Ishikawa (cell line): ENCODE measurements around the gene MEG3.

Experiments used
- CEBPB ChIP-seq: IDR thresholded peaks from 2 replicates; pipeline ENCODE4 v1.6.1; 2012
- CREB1 ChIP-seq: IDR thresholded peaks from 2 replicates; pipeline ENCODE4 v1.6.1; 2012; ENCODE audit warnings: low read depth
- EGR1 ChIP-seq: IDR thresholded peaks from 2 replicates; pipeline ENCODE4 v1.6.1; 2012
- EP300 ChIP-seq: IDR thresholded peaks from 2 replicates; pipeline ENCODE4 v1.6.1; 2012; ENCODE audit warnings: borderline replicate concordance
- FOXM1 ChIP-seq: IDR thresholded peaks from 2 replicates; pipeline ENCODE4 v1.6.1; 2012; ENCODE audit warnings: low read depth, borderline replicate concordance
- NFIC ChIP-seq: IDR thresholded peaks from 2 replicates; pipeline ENCODE4 v1.6.1; 2012
- RAD21 ChIP-seq: IDR thresholded peaks from 2 replicates; pipeline ENCODE4 v1.6.1; 2012; ENCODE audit warnings: low read depth
- TAF1 ChIP-seq: IDR thresholded peaks from 2 replicates; pipeline ENCODE4 v1.6.1; 2012; ENCODE audit warnings: low read depth, mild to moderate bottlenecking
- TCF12 ChIP-seq: IDR thresholded peaks from 2 replicates; pipeline ENCODE4 v1.6.1; 2012; ENCODE audit warnings: low read depth
- TEAD4 ChIP-seq: IDR thresholded peaks from 2 replicates; pipeline ENCODE4 v1.6.1; 2012
- YY1 ChIP-seq: IDR thresholded peaks from 2 replicates; pipeline ENCODE4 v1.6.1; 2012; ENCODE audit warnings: low read depth
- ZBTB7A ChIP-seq: IDR thresholded peaks from 2 replicates; pipeline ENCODE4 v1.6.1; 2012; ENCODE audit warnings: low read depth
- TF ChIP-seq, protein P1 (sequence below): IDR thresholded peaks from 2 replicates; pipeline ENCODE4 v1.6.1; 2012
- TF ChIP-seq, protein P2 (sequence below): IDR thresholded peaks from 2 replicates; pipeline ENCODE4 v1.6.1; 2012; ENCODE audit warnings: low read depth, mild to moderate bottlenecking
- TF ChIP-seq, protein P3 (sequence below): IDR thresholded peaks from 2 replicates; pipeline ENCODE4 v1.6.1; 2012

The MEG3 gene

DNA sequence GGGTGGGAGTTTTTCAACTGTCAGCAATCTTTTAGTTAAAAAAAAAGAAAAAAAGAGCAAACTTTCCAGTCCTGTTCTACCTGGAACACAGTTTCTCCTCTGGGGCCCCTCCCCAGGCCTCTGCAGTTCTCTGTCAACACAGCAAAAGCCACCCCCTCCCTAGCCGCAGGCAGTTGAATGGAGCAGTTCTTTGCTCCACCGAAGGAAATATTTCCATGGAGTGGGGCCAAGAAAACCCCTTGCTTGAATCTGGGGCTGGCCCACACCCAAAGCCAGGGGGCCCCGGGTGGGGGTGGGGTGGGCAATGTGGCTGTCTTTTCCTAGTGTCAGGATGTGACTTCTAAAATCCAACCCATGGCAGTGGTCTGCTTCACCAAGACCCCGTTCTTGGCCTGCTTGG, 5.0 kb upstream of the MEG3 start:
- TF ChIP-seq TAF1: no peak
- no peak for TF ChIP-seq YY1
- no peak for TF ChIP-seq RAD21
- no peak for TF ChIP-seq FOXM1

DNA sequence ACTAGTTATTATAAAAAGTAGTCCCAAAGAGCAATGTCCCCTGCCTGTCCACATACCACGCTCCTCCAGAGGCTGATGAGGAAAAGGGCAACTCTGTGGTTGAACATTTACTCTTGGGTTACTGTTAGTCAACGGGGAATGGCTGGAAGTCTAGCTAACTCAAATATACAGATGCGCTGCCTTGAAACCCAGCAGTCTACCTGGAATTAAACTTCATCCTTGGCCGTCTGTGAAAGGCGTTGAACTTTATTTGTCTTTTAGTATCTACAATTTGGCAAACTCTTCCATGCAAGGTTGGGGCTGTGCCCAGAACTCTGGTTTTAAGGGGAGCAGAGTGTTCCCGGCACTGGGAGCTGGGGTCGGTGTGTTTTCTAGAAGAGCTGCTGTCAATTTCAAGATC, 3.9 kb upstream of the MEG3 start:
- TF ChIP-seq, protein P1, sequence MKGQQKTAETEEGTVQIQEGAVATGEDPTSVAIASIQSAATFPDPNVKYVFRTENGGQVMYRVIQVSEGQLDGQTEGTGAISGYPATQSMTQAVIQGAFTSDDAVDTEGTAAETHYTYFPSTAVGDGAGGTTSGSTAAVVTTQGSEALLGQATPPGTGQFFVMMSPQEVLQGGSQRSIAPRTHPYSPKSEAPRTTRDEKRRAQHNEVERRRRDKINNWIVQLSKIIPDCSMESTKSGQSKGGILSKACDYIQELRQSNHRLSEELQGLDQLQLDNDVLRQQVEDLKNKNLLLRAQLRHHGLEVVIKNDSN: no peak
- TF ChIP-seq, protein P2, sequence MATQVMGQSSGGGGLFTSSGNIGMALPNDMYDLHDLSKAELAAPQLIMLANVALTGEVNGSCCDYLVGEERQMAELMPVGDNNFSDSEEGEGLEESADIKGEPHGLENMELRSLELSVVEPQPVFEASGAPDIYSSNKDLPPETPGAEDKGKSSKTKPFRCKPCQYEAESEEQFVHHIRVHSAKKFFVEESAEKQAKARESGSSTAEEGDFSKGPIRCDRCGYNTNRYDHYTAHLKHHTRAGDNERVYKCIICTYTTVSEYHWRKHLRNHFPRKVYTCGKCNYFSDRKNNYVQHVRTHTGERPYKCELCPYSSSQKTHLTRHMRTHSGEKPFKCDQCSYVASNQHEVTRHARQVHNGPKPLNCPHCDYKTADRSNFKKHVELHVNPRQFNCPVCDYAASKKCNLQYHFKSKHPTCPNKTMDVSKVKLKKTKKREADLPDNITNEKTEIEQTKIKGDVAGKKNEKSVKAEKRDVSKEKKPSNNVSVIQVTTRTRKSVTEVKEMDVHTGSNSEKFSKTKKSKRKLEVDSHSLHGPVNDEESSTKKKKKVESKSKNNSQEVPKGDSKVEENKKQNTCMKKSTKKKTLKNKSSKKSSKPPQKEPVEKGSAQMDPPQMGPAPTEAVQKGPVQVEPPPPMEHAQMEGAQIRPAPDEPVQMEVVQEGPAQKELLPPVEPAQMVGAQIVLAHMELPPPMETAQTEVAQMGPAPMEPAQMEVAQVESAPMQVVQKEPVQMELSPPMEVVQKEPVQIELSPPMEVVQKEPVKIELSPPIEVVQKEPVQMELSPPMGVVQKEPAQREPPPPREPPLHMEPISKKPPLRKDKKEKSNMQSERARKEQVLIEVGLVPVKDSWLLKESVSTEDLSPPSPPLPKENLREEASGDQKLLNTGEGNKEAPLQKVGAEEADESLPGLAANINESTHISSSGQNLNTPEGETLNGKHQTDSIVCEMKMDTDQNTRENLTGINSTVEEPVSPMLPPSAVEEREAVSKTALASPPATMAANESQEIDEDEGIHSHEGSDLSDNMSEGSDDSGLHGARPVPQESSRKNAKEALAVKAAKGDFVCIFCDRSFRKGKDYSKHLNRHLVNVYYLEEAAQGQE: no peak
- no peak for TF ChIP-seq TEAD4
- TF ChIP-seq FOXM1: no peak
- no peak for TF ChIP-seq YY1
- TF ChIP-seq ZBTB7A: no peak
- TF ChIP-seq EGR1: no peak
- TF ChIP-seq NFIC: no peak
- TF ChIP-seq TAF1: no peak
- TF ChIP-seq EP300: no peak
- TF ChIP-seq RAD21: no peak
- TF ChIP-seq, protein P3, sequence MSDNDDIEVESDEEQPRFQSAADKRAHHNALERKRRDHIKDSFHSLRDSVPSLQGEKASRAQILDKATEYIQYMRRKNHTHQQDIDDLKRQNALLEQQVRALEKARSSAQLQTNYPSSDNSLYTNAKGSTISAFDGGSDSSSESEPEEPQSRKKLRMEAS: no peak
- no peak for TF ChIP-seq TCF12
- TF ChIP-seq CREB1: no peak
- TF ChIP-seq CEBPB: no peak

DNA sequence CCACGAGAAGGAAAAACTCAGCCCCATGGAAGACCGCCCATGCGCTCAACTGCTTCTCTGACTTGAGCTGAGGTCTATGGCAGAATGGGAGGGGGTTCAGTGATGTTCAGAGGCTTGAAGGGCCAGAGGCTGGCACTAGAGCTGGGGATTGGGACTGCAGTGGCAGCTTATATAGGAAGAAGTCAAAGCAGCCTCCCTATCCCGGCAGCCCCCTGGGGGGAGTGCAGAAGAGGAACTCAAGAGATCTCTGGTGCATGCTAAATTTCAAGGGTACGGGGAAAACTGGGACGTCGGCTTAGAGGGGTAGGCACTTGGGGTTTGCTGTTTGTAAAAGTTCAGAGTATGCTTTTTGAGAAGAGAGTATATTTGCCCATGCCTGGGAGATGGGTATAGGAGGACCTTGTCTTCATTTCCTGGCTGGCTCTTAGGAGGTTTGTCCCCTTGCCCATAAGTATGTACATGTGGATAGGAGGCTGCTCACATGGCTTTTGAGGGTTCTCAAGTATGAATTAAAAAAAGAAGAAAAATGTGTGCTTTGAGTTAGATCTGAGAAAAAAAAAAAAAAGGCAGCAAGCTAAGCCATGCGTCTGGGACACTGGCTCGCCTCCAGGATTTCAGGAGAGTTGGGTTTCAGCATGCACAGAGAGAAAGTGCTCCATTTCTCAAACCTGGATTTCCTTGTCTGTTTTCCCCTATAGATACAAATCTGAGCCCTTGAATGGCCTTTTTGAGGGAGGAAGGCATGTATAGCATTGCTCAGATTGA, 3.2 kb upstream of the MEG3 start:
- TF ChIP-seq YY1 (no peak), RAD21 (no peak), ZBTB7A (no peak), NFIC (no peak), CEBPB (no peak), CREB1 (no peak), TCF12 (no peak), FOXM1 (no peak), TEAD4 (no peak)
- TF ChIP-seq, protein P3: no peak

DNA sequence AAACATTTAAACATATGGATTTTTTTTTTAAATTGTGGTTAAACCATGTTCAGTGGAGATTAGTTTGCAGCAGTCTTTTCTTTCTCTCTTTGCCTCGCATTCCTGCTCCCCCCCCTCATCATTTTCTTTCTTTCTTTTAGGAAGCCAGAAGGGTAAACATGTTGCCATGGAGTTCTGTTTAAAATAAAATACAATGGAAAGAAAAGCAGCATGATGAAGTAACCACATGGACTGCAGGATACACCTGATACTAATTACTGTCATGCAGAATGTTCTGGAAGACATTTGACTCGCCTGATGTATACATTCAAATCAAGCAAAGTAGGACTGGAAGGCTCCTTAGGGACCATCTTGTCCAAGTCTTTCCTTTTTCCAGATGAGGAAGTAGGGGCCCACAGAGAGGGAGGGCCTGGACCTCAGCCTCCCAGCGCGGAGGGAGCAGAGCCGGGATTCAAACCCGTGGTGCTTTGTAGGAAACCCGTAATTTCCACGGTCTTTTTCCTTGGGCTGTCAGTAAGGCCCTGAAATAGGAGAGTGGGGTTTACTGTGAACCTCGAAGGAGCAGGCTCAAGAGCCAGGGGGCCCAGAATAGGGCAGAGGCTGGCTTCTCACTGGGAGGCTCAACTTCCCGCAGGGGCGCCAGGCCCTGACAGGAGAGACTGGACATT, 2.4 kb upstream of the MEG3 start:
- TF ChIP-seq CREB1 (no peak), TCF12 (no peak), CEBPB (no peak), YY1 (no peak), EP300 (no peak), EGR1 (no peak), NFIC (no peak), FOXM1 (no peak), TEAD4 (no peak)
- TF ChIP-seq, protein P1: no peak

DNA sequence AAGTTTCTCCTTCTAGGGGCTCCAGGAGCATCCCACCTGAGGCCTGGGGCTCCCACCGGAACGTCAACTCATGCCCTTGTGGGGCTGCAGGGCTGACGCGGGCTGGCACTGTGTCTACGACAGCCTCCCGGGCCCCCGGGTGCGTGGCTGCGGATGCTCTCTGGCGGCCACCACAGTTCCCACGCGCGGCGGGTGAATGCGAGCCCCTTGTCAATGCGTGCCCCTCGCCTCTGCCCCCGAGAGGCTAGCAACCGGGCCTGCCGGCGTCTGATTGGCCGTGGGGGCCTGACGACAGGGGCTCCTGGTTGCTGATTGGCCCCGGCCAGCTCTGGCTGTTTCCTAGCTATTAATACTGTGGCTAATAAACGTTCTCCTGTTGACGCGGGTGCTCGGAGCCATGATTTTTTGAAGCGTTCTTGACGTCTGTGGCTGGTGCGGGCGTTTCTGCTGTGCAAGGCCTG, 1.8 kb upstream of the MEG3 start:
- TF ChIP-seq CEBPB (no peak), RAD21 (no peak), FOXM1 (no peak), EGR1 (no peak), TEAD4 (no peak), NFIC (no peak), ZBTB7A (no peak), YY1 (no peak), TCF12 (no peak), TAF1 (no peak), CREB1 (no peak), EP300 (no peak)
- TF ChIP-seq, protein P2: no peak
- TF ChIP-seq, protein P1: no peak
- TF ChIP-seq, protein P3: no peak
